ENCODE measurements around the gene ANKRD34A. TPM values are rescaled to one million over a fixed set of nuclear protein-coding genes. Genes with fewer than 3 reads are reported as not detected.

ANKRD34A gene
- total and polyA plus RNA-seq, 2 donors (not counting 1 experiment from before 2014, with no cell fraction given): 1.2 to 1.9 TPM

GRCh38 chr1:145912128-145912641, 52.2 kb downstream of the ANKRD34A start:
- Histone ChIP-seq H3K36me3 (ENCODE audit: control insufficient read depth, insufficient read depth, low read length) (peaks cover 15% of the 10 kb centered on the region), H3K9ac (ENCODE audit: insufficient read depth, low read length) (no peak overlapping the region), H2AFZ (ENCODE audit: low read length) (no peak overlapping the region), H3K27ac (ENCODE audit: insufficient read depth, low read length) (no peak overlapping the region), H3K4me2 (ENCODE audit: extremely low read depth, insufficient read depth, low read length) (no peak overlapping the region), H3K4me1 (ENCODE audit: control insufficient read depth, extremely low read depth, insufficient read depth, low read length) (peaks cover 8% of the 10 kb centered on the region), H4K20me1 (ENCODE audit: control insufficient read depth, extremely low read depth, insufficient read depth, low read length) (no peaks in the 10 kb centered on the region), H3K9me3 (ENCODE audit: control insufficient read depth, insufficient read depth, low read depth, low read length) (no peaks in the 10 kb centered on the region), H3K27me3 (ENCODE audit: control insufficient read depth, insufficient read depth, low read length) (no peaks in the 10 kb centered on the region), H3K79me2 (ENCODE audit: control insufficient read depth, insufficient read depth, low read length) (no peaks in the 10 kb centered on the region), H3K4me3 (replicated peaks in 1 of 4; ENCODE audit: control extremely low read depth in 1 of 4, insufficient read depth in 1 of 4, low read depth in 3 of 4, low read length in 4 of 4) (no peak overlapping the region)
- no peak for TF ChIP-seq EZH2 (IDR thresholded peaks at IDR 0.05; ENCODE audit: low read length, missing control alignments)
- TF ChIP-seq CTCF (conservative IDR thresholded peaks at IDR 0.05 in 1 of 2, IDR thresholded peaks at IDR 0.05 in 1 of 2; ENCODE audit: low read depth in 1 of 2, low read length in 2 of 2): no peak
- DNase-seq (ENCODE audit: low read depth in 2 of 2): no peak

Other genes with a start within 250 kb of the ANKRD34A start
- gene CD160, start 245.1 kb downstream of the ANKRD34A start, total RNA-seq: not detected in 2 replicates
- gene CD160, start 245.1 kb downstream of the ANKRD34A start, polyA plus RNA-seq: 0.05 TPM in 1 of 2 replicates, not detected in the other
- 9.2 and 19.8 TPM in 2 replicates for gene RNF115, start 140.5 kb downstream of the ANKRD34A start, total RNA-seq
- gene RNF115, start 140.5 kb downstream of the ANKRD34A start, polyA plus RNA-seq: 16.2 and 25.5 TPM in 2 replicates
- 32.1 and 38.3 TPM in 2 replicates for gene POLR3C, start 140.4 kb downstream of the ANKRD34A start, total RNA-seq
- 45.1 and 64.5 TPM in 2 replicates for gene POLR3C, start 140.4 kb downstream of the ANKRD34A start, polyA plus RNA-seq
- gene NUDT17, start 118.9 kb downstream of the ANKRD34A start, total RNA-seq: 2.1 and 5.1 TPM in 2 replicates
- 3.4 and 4.5 TPM in 2 replicates for gene NUDT17, start 118.9 kb downstream of the ANKRD34A start, polyA plus RNA-seq
- gene PIAS3, start 105.5 kb downstream of the ANKRD34A start, total RNA-seq: 5.1 and 8.9 TPM in 2 replicates
- gene PIAS3, start 105.5 kb downstream of the ANKRD34A start, polyA plus RNA-seq: 22.9 and 29.3 TPM in 2 replicates
- 2.3 and 4.5 TPM in 2 replicates for gene ANKRD35, start 78.7 kb downstream of the ANKRD34A start, total RNA-seq
- gene ANKRD35, start 78.7 kb downstream of the ANKRD34A start, polyA plus RNA-seq: 0.65 and 3.4 TPM in 2 replicates
- 0.51 and 2.8 TPM in 2 replicates for gene ITGA10, start 54.5 kb downstream of the ANKRD34A start, total RNA-seq
- gene ITGA10, start 54.5 kb downstream of the ANKRD34A start, polyA plus RNA-seq: 1.2 and 1.7 TPM in 2 replicates
- 21.1 and 28.2 TPM in 2 replicates for gene PEX11B, start 45.9 kb downstream of the ANKRD34A start, total RNA-seq
- 34.3 and 41.3 TPM in 2 replicates for gene PEX11B, start 45.9 kb downstream of the ANKRD34A start, polyA plus RNA-seq
- 56.6 and 61.9 TPM in 2 replicates for gene RBM8A, start 37.1 kb downstream of the ANKRD34A start, total RNA-seq
- gene RBM8A, start 37.1 kb downstream of the ANKRD34A start, polyA plus RNA-seq: 137 and 235 TPM in 2 replicates
- 10.5 and 14.2 TPM in 2 replicates for gene LIX1L, start 6.6 kb downstream of the ANKRD34A start, total RNA-seq
- 63.3 and 65.7 TPM in 2 replicates for gene LIX1L, start 6.6 kb downstream of the ANKRD34A start, polyA plus RNA-seq
- gene POLR3GL, start 115 bp upstream of the ANKRD34A start, total RNA-seq: 15.4 and 23.8 TPM in 2 replicates
- 22.6 and 23.3 TPM in 2 replicates for gene POLR3GL, start 115 bp upstream of the ANKRD34A start, polyA plus RNA-seq
- gene TXNIP, start 32.0 kb upstream of the ANKRD34A start, total RNA-seq: 361 and 773 TPM in 2 replicates
- 61.1 and 204 TPM in 2 replicates for gene TXNIP, start 32.0 kb upstream of the ANKRD34A start, polyA plus RNA-seq
- gene HJV, start 57.2 kb upstream of the ANKRD34A start, total RNA-seq: not detected in 2 replicates
- gene HJV, start 57.2 kb upstream of the ANKRD34A start, polyA plus RNA-seq: not detected in 2 replicates
- 5.1 and 5.4 TPM in 2 replicates for gene NBPF10, start 180.2 kb upstream of the ANKRD34A start, total RNA-seq
- gene NBPF10, start 180.2 kb upstream of the ANKRD34A start, polyA plus RNA-seq: 0.93 and 2.3 TPM in 2 replicates

Data from fibroblast of lung (primary cell).